KOPT-K1 (cell line): ENCODE data around the gene DNASE1.
"Not testable (repeated sequence)": the region's sequence is repeated elsewhere in the genome, so short reads cannot be mapped to it uniquely, and the experiment has no call there.

Source experiments
- H3K27ac ChIP-seq: fragments of 200-600 bp; sonication (generic); 2 replicates; pipeline ENCODE4 v1.5.1; 2016; ENCODE audit warnings: antibody characterized with exemption, mild to moderate bottlenecking, low read depth, low read length; ENCODE audit not compliant: poor library complexity, severe bottlenecking
- H3K36me3 ChIP-seq: fragments of 200-600 bp; sonication (generic); 2 replicates; pipeline ENCODE4 v1.5.1; 2017; ENCODE audit warnings: antibody characterized with exemption, mild to moderate bottlenecking, low read length, moderate library complexity; ENCODE audit not compliant: insufficient read depth
- H3K9me3 ChIP-seq: fragments of 200-600 bp; sonication (generic); 2 replicates; pipeline ENCODE4 v1.5.1; 2017; ENCODE audit warnings: antibody characterized with exemption, low read length, mild to moderate bottlenecking; ENCODE audit not compliant: insufficient read depth, poor library complexity, severe bottlenecking

Gene DNASE1

DNA sequence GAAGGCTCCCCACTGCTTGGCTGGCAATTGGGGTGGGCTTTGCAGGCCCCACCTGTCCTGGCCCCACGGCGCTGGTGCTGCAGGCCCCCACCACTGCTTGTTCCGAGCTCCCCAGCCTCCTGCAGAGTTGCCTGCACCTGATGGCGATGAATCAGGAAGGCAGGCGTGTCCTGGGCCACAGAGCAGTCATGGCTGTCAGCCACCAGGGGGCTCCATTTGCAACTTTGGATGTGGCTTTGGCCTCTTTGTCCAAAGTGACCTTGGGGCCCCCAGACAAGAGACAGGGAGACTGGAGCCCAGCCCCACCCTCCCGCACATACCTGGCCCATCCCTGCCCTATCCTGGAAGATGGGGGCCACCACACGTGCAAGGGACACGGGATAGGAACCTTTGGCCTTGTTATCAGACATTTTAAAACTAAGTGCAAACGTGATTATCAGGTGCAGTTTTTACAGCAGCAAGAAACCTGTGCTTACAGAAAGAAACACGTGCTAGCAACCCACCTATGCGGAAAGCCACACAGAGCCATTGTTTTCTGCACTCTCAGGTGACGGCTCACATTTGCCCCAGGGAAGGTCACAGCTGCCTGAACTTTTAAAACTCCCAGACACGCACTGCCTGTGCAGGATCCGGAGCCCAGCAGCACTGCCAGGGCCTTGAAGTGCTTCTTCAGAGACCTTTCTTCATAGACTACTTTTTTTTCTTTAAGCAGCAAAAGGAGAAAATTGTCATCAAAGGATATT, at the start of gene DNASE1:
Gene DNASE1 (plus strand): TSS at position 443 of the 743 bp plus-strand sequence. CDS start 683 bp downstream, outside the sequence.
- peaks cover 85% of the 10 kb centered on the region for H3K36me3 ChIP-seq
- no peak within 1 kb of the TSS for H3K27ac ChIP-seq
- no peaks in the 10 kb centered on the region for H3K9me3 ChIP-seq

DNA sequence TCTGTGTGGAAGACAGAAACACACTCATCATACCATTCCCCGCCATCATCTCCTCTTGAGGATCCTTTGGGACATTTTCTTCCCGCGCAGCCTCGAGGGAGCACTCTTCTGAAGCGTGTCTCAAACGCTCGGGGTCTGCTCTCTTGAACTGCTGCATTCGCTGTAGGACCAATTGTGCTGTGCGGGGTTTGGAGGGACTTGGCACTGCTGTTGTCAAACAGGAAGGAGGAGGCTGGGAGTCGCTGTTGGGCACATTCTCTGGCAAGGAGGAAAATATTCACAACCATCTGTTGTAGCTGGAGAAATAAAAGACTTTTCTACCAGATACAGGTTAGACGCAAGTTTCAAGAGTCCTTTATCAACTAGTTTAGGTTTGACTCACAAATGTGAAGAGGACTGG, 48.0 kb upstream of the DNASE1 start:
- no peaks in the 10 kb centered on the region for H3K9me3 ChIP-seq
- peaks cover 53% of the 10 kb centered on the region; the same call in 1 of the 2 replicates for H3K36me3 ChIP-seq
- H3K27ac ChIP-seq: no peak overlapping the region

GRCh38 chr16:3607161-3607560, 47.3 kb upstream of the DNASE1 start:
- Histone ChIP-seq H3K9me3 (no peaks in the 10 kb centered on the region), H3K27ac (no peak overlapping the region)

GRCh38 chr16:3607634-3608033, 46.9 kb upstream of the DNASE1 start:
- H3K27ac ChIP-seq: no peak overlapping the region
- H3K36me3 ChIP-seq: peaks cover 41% of the 10 kb centered on the region; the same call in 1 of the 2 replicates

More at GRCh38 chr16:3607161-3607560, 47.3 kb upstream of the DNASE1 start:
- H3K36me3 ChIP-seq: peaks cover 46% of the 10 kb centered on the region; the same call in 1 of the 2 replicates

DNA sequence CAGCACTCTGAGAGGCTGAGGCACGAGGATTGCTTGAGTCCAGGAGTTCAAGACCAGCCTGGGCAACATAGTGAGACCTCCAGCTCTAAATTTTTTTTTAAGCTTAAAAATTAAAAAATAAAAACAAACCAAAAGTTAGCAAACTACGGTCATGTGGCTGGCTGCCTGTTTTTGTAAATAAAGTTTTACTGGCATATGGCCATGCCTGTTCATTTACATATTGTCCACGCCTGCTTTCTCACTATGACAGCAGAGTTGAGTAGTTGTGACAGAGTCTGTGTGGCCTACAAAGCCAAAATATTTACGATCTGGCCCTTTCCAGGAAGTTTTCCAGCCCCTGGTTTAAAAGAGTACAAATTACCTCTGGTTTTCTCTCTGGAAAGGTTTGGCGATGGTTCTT, 46.4 kb upstream of the DNASE1 start:
- H3K9me3 ChIP-seq: no peaks in the 10 kb centered on the region
- H3K36me3 ChIP-seq: peaks cover 37% of the 10 kb centered on the region; the same call in 1 of the 2 replicates
- no peak overlapping the region for H3K27ac ChIP-seq

More at GRCh38 chr16:3607634-3608033, 46.9 kb upstream of the DNASE1 start:
- H3K9me3 ChIP-seq: no peaks in the 10 kb centered on the region

GRCh38 chr16:3608976-3609375, 45.5 kb upstream of the DNASE1 start:
- not testable (repeated sequence) for H3K27ac ChIP-seq, H3K9me3 ChIP-seq
- H3K36me3 ChIP-seq: peaks cover 28% of the 10 kb centered on the region; the same call in 1 of the 2 replicates

- peak overlapping the region; percentile 93 for H3K27ac ChIP-seq
- H3K9me3 ChIP-seq: no peaks in the 10 kb centered on the region
- peaks cover 32% of the 10 kb centered on the region for H3K36me3 ChIP-seq
These were observed 44.4 kb upstream of the DNASE1 start for GRCh38 chr16:3609895-3610697.

DNA sequence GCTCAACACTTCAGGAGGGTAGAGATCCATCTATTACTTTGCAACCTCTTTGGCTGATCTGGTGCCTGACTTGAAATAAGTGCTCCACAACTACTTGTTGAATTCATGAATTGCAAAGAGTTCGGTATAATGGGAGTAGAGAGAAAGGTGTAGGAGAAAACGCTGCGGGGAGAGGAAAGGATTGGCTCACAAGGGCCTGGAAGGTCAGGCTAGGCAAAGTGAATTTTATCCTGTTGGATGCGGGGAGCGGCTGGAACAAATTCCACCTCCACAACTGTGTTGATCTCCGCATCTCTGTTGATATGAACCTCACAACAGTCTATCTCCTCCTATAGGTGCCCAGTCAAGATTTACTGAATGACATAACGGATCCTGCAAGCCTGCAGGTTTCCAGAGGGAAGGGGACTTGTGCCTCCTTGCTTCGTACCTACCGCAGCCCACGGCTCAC, 43.8 kb upstream of the DNASE1 start:
- H3K27ac ChIP-seq: peak overlapping the region; percentile 93
- no peaks in the 10 kb centered on the region for H3K9me3 ChIP-seq
- peaks cover 34% of the 10 kb centered on the region for H3K36me3 ChIP-seq

DNA sequence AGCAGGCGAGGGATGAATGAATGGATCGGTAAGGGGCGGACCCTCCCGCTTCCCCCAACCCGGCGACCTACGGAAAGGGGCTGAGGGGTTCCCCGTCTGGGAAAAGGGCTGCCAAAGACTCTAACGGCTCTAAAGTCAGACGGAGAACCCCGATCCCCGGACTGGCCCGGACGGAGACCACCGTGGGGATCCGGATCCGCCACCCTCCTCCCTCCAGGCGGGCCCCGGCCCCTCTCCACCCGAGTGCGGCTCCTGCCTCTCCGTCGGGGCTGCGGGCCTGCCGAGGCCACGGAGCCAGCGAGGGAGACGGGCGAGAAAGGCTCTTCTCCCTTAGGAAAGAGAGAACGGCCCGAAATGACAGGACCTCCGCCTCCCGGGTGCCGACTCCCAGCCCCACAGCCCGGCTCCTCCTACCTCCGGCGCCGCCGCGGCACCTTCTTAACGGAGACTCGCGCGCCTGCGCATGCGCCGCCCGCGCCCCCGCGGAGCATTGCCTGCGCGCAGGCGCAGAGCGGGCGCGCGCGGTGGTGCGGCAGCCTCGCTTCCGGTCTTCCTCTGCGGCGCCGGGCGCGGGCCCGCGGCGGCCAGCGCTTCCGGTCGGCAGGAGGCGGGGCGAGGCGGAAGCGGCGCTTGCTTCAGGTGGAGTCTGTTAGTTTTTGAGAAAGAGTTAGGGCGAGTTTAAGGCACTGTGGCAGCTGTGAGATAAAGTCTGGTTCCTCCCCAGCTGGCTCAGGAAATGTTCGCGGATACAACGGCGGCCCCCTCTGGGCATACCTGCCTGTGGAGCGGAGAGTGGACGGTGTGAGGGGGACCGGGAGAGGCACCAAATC, 43.1 kb upstream of the DNASE1 start, which contains the start of gene SLX4:
Gene SLX4 (minus strand): TSS at position 461 of the 830 bp plus-strand sequence. CDS start 2,642 bp downstream, outside the sequence.
- Histone ChIP-seq H3K36me3 (peaks cover 29% of the 10 kb centered on the region), H3K27ac (peak within 1 kb of the TSS; percentile 93)

GRCh38 chr16:3612510-3613466, 41.7 kb upstream of the DNASE1 start:
- H3K27ac ChIP-seq: peak overlapping the region; percentile 93
- H3K36me3 ChIP-seq: peaks cover 36% of the 10 kb centered on the region
- no peaks in the 10 kb centered on the region for H3K9me3 ChIP-seq

More for the DNA sequence above, 43.1 kb upstream of the DNASE1 start, which contains the start of gene SLX4:
- no peaks in the 10 kb centered on the region for H3K9me3 ChIP-seq

DNA sequence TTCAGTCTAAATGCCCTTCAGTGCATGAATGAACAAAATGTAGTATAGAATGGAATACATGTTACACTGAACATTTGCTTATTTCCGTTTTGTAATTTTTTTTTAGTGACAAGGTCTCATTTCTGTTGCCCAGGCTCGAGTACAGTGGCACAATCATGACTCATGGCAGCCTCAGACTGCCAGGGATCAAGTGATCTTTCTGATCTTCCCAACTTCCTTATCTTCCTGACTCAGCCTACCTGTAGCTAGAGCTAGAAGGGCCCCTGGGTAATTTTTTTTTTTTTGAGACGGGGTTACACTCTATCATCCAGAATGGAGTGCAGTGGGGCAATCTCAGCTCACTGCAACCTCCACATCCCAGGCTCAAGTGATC, 35.7 kb upstream of the DNASE1 start:
- no peaks in the 10 kb centered on the region for H3K9me3 ChIP-seq
- no peak overlapping the region for H3K27ac ChIP-seq
- peaks cover 32% of the 10 kb centered on the region for H3K36me3 ChIP-seq

GRCh38 chr16:3623642-3624041, 30.8 kb upstream of the DNASE1 start:
- Histone ChIP-seq H3K36me3 (no peaks in the 10 kb centered on the region), H3K27ac (no peak overlapping the region), H3K9me3 (no peaks in the 10 kb centered on the region)

DNA sequence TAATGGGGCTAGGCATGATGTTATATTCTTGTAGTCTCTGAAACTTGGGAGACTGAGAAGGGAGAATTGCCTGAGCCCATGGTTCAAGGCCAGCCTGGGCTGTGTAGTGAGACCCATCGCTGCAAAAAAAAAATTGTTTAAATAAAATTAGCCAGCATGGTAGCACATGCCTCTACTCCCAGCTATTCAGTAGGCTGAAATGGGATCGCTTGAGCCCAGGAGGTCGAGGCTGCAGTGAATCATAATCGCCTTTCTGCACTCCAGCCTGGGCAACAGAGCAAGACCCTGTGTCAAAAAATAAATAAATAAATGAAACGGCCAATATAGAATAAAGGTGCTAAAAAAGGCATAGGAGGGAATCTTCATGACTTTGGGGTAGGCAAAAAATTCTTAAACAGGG, 29.2 kb upstream of the DNASE1 start:
- H3K36me3 ChIP-seq: no peaks in the 10 kb centered on the region
- H3K27ac ChIP-seq: peak overlapping the region; percentile 70
- no peaks in the 10 kb centered on the region for H3K9me3 ChIP-seq
